GM20000 (cell line): ENCODE data around the gene TADA2B.
"Not testable (repeated sequence)": the region's sequence is repeated elsewhere in the genome, so short reads cannot be mapped to it uniquely, and the experiment has no call there.

Source experiments
- DNase-seq: peaks from one replicate; pipeline ENCODE4 v3.0.0; 2012; ENCODE audit warnings: low spot score
- TF ChIP-seq, protein P1 (sequence below): IDR thresholded peaks from 2 replicates; pipeline ENCODE4 v1.5.1; 2012; ENCODE audit warnings: mild to moderate bottlenecking, control low read depth; ENCODE audit errors: extremely low read depth, missing control alignments

TADA2B gene

GRCh38 chr4:7074426-7074825 lies 31.3 kb downstream of the TADA2B start:
- TF ChIP-seq, protein P1, sequence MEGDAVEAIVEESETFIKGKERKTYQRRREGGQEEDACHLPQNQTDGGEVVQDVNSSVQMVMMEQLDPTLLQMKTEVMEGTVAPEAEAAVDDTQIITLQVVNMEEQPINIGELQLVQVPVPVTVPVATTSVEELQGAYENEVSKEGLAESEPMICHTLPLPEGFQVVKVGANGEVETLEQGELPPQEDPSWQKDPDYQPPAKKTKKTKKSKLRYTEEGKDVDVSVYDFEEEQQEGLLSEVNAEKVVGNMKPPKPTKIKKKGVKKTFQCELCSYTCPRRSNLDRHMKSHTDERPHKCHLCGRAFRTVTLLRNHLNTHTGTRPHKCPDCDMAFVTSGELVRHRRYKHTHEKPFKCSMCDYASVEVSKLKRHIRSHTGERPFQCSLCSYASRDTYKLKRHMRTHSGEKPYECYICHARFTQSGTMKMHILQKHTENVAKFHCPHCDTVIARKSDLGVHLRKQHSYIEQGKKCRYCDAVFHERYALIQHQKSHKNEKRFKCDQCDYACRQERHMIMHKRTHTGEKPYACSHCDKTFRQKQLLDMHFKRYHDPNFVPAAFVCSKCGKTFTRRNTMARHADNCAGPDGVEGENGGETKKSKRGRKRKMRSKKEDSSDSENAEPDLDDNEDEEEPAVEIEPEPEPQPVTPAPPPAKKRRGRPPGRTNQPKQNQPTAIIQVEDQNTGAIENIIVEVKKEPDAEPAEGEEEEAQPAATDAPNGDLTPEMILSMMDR: no peak
- no peak for DNase-seq

GRCh38 chr4:7075962-7076695 lies 33.0 kb downstream of the TADA2B start:
- DNase-seq: no peak
- TF ChIP-seq, protein P1: no peak

- TF ChIP-seq, protein P1: no peak
- no peak for DNase-seq
These were observed 33.5 kb downstream of the TADA2B start for GRCh38 chr4:7076696-7077082.

DNA sequence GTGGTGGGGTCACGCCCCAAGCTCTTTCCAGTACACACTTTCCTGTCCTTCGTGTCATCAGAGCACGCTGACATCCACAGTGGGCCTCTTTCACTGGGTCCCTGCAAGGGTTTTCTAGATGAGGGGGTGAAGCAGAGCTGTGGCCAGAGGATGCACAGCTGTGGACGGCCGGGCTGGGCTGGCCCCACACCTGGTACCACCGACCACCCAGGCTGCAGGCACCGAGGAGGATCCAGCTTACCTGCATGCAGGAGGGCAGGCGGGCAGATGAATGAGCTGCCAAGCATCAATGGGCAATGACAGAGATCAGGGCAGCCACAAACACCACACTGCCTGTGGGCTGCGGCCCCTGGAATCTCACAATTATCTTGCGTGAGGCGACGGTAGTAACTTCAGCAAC lies 34.2 kb downstream of the TADA2B start:
- DNase-seq: no peak
- TF ChIP-seq, protein P1: no peak

GRCh38 chr4:7078025-7078424 lies 34.9 kb downstream of the TADA2B start:
- TF ChIP-seq, protein P1: no peak
- DNase-seq: no peak

DNA sequence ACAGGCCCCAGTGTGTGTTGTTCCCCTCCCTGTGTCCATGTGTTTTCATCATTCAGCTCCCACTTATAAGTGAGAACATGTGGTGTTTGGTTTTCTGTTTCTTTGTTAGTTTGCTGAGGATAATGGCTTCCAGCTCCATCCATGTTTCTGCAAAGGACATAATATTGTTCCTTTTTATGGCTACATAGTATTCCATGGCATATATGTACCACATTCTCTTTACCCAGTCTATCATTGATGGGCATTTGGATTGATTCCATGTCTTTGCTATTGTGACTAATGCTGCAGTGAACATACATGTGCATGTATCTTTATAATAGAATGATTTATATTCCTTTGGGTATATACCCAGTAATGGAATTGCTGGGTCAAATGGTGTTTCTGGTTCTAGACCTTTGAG lies 36.3 kb downstream of the TADA2B start:
- DNase-seq: not testable (repeated sequence)

DNA sequence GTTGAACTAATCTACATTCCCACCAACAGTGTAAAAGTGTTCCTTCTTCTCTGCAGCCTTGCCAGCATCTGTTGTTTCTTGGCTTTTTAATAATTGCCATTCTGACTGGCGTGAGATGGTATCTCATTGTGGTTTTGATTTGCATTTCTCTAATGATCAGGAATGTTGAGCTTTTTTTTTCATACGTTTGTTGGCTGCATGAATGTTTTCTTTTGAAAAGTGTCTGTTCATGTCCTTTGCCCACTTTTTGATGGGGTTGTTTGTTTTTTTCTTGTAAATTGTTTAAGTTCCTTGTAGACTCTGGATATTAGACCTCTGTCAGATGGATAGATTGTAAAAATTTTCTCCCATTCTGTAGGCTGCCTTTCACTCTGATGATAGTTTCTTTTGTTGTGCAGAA lies 36.7 kb downstream of the TADA2B start:
- DNase-seq: not testable (repeated sequence)

DNA sequence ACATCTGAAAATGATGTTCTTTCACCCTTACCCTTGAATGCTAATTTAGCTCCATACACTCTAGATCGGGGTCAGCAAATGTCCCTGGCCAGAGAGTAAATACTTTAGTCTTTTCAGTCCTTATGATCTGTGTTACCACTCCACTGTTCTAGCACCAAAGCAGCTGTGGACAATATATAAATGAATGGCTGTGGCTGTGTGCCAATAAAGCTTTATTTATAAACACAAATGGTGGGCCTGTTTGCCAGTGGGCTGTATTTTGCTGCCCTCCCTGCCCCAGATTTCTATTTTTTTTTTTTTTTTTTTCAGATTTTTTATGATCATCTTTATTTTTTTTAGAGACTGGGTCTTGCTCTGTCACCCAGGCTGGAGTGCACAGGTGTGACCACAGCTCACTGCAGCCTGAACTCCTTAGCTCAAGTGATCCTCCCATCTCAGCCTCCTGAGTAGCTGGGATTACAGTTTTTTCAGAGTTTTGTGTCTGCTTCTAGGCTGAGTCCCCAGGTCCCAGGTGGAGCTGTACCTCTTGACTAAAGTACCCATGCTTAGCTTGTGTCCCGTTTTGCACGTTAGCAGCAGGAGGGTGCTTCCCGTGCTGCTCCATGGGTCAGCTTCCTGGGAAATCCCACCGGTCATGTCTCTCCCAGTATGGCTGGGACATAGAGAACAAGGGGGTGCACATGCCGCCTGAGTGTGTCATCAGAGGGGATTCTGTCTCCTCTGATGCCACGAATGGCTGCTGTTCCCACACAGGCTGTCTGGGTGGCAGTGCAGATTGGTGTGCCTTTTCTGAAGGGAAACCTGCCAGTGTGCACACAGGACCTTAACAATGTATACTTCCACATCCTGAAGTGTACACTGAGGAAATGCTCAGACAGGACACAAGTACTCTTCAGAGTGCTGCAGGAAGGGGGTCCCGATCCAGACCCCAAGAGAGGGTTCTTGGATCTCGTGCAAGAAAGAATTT lies 40.7 kb downstream of the TADA2B start:
- DNase-seq: no peak
- TF ChIP-seq, protein P1: no peak

DNA sequence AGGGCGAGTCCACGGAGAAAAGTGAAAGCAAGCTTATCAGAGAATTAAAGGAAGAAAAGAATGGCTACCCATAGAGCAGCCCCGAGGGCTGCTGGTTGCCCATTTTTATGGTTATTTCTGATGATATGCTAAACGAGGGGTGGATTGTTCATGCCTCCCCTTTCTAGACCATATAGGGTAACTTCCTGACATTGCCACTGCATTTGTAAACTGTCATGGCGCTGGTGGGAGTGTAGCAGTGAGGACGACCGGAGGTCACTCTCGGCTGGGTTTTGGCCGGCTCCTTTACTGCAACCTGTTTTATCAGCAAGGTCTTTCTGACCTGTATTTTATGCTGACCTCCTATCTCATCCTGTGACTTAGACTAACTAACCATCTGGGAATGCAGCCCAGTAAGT lies 41.4 kb downstream of the TADA2B start:
- not testable (repeated sequence) for DNase-seq
